ENCODE measurements around the gene DIP2A.

Gene DIP2A

DNA sequence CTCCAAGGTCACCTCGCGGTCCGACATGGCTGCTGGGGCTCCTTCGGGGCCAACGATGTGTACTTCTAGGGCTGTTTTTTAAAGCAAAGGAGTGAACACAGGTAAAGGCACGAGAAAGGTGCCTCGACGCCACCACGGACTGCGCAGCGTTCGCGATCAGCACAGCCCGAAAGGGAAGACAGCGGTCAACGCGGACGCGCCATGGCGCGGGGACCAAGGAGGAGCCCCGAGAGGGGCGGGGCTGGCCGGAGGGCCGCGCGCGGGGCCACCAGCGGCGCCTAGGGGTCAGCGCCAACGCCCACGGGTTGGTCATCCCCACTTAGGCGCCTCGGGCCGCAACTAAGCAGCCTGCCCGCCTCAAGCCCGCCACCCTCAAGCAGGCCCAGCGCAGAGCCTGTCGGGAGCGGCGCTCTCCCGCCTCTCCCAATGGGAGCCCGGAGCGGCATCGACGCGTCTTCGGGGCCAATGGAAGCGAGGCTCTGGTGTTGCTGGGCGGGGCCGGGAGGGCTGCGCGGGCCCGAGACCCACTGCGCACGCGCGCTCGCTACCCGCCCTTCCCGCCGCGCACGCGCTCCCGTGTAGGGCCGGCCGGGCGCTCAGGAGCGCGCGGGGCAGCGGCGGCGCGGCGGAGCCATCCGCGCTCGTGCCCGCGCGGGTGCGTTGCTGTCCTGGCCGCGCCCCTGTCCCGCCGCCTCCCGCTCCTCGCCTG is at the start of gene DIP2A:
TSS of gene DIP2A (plus strand) at position 577 of the 709 bp plus-strand sequence. CDS start 241 bp downstream, outside the sequence.
- DNase-seq = peak; percentile 86

DNA sequence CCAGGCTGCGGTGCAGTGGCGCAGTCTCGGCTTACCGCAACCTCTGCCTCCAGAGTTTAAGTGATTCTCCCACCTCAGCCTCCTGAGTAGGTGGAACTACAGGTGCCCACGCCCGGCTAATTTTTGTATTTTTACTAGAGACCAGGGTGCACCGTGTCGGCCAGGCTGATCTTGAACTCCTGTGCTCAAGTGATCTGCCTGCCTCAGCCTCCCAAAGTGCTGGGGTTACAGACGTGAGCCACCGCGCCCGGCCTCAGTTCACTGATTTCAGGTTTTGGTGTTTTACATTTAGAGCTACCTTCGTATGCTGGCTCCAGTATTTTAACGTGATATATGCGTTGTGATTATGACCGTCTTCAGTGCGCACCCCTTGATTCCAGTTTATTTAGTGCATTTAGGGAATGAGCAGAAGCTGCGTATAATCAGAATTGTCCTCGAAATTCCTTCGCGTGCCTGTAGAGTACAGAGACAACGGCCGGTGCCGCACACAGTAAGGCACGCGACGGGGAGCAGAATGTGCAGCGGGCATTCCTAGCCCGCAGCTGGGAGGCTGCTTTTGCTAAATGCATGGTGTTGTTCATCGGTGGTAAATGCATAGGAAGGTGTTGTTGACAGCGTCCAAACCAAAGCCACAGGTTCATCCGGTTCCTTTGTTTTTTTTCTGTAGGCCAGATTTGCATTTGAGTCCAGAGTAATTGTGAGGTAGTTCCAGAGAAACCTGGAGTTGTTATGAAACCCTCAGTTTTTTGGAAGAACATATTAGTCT is 48.9 kb upstream of the DIP2A start:
- no peak for DNase-seq

DNA sequence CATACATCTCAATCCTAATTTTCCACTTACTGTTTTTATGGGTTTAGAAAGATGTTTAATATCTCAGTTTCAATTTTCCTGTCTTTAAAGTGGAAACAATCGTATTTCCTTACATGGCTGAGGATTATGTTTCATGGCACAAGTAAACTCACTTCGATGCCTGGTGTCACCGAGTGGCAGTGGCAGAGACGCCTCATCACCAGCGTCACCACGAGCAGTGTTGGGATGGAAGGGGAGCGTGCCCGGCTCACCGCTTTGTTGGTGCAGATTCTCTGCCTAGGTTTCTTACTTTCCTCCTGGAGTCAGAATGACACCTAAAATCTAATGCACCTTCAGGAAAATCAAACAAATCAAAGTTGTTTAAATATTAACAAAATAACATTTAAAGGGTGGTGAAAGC is 48.2 kb upstream of the DIP2A start:
- DNase-seq = no peak

- DNase-seq = no peak
These were observed 47.5 kb upstream of the DIP2A start for GRCh38 chr21:46411236-46411635.

DNA sequence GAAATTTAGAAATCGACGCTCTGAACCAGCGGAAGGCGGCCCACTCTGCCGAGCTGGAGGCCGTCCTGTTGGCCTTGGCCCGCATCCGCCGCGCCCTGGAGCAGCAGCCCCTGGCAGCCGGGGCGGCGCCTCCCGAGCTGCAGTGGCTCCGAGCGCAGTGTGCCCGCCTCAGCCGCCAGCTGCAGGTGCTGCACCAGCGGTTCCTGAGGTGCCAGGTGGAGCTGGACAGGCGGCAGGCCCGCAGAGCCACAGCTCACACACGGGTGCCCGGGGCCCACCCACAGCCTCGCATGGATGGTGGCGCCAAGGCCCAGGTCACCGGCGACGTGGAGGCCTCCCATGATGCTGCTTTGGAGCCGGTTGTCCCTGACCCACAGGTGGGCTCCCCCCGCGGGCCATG is 47.0 kb upstream of the DIP2A start:
- DNase-seq = no peak

DNA sequence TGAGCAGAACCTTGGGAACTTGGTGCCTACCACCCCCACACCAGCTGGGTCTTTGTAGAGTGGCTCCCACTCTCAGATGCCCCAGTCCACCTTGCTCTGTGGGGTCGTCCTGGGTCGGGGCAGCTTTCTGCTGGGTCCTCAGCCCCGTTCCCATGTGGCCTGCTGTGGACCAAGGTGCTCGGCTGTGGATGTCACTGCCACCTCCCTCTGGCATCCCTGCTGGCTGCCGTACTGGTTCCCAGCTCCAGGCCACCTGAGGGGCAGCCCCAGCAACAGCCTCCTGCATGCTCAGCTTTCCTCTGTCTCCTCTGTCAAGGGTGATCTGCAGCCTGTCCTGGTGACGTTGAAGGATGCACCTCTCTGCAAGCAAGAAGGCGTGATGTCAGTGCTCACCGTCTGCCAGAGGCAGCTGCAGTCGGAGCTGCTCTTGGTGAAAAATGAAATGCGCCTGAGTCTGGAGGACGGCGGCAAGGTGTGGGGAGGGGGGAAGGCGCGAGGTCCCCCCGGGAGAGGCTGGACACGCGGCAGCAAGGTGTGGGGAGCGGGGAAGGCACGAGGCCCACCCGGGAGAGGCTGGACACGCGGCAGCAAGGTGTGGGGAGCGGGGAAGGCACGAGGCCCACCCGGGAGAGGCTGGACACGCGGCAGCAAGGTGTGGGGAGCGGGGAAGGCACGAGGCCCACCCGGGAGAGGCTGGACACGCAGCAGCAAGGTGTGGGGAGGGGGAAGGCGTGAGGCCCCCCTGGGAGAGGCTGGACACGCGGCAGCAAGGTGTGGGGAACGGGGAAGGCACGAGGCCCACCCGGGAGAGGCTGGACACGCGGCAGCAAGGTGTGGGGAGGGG is 45.9 kb upstream of the DIP2A start:
- DNase-seq = no peak

DNA sequence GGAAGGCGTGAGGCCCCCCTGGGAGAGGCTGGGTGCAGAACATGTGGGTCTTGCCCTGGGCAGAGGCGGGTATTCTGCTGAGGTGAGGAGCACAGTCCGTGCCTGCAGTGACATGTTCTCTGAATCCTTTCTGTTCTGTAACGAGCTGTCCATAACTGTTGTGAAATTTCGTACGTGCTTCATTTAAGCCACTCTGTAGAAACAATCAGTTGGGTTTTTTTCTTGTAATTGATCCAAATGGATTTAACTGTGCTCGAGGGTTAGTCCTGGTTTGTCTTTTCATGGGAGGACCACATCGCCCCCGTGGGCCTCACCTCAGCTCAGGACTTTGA is 45.4 kb upstream of the DIP2A start:
- DNase-seq = no peak

DNA sequence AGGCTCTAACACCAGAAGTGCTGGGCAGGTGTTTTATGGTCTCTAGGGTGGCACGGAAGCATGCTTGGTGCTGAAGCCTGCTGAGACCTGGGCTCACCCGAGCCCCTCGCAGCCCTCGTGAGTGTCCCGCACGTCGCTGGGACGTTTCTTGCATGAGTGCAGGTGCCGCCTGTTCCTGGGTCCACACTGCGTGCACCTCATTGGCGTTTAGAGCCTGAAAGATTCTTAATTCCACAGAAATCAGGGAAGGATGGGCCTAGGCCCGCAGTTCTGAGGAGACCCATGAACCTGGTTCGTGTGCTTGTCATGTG is 43.8 kb upstream of the DIP2A start:
- DNase-seq = no peak

DNA sequence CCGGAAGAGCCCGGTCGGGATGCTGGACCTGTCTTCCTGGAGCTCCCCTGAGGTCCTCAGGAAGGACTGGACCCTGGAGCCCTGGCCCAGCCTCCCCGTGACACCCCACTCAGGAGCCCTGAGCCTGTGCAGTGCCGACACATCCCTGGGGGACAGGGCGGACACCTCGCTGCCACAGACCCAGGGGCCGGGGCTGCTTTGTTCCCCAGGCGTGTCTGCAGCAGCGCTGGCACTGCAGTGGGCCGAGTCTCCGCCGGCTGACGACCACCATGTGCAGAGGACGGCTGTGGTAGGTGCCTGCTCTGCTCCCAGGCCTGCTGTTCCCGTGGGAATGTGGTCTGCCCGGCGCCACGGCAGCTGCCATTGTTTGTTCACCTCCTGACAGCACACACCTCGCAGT is 42.1 kb upstream of the DIP2A start:
- DNase-seq = no peak

DNA sequence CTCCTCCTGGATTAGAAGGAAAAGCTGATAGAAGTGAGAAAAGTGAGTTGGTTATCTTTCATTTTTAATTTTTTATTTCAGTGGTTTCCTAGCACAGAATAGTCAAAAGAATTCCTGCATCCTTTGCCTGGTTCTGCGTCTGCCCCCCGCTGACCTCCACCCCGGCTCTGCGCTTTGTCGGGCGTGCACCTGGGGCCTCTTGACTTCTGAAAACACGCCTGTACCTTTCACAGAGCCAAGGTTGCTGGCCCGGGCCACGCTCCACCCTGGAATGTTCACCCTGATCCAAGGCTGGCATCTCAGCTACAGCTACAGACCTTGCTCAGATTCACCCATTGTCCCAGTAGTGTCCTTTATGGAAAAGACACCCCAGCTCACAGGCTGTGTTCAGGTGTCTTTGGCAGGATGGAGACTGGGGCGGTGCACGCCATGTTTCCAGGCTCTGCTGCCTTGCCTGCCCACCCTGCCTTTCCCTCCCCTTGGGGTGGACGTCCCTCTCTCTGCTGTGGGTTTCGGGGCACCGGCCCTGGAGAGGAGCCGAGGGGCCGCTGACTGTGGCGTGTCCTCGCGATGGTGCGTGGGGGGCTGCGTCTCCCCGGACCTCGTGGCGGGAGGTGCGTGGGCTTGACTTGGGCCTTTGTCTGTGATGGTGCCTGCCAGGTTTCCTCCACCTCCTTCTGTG is 40.3 kb upstream of the DIP2A start:
- DNase-seq = no peak

GRCh38 chr21:46420241-46421190 is 38.2 kb upstream of the DIP2A start:
- no peak for DNase-seq

DNA sequence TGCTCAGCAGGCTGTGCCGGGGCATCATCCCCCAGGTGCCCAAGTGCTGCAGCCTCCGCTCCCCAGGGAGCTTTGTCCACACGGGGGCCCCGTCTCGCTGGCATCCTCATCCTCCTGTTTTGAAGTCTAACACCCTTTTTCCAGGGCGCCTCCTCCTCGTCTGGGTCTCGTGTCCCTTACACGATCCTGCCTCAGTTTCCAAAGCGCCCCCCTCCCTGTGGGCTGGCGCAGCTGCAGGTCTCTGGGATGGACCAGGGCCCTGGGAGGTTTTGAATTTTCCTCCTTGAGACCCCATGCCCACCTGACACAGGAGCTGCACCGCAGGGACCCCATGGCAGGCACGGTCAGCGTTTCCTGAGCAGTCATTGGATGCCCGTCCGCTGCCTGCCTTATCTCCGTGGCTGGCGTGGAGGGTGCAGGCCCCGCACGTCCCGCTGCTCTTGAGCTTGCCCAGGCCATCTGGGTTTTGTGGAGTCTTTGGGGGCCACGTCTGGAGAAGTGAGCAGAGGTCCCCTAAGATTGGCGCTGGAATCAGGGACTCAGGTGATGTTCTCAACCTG is 37.4 kb upstream of the DIP2A start:
- no peak for DNase-seq

DNA sequence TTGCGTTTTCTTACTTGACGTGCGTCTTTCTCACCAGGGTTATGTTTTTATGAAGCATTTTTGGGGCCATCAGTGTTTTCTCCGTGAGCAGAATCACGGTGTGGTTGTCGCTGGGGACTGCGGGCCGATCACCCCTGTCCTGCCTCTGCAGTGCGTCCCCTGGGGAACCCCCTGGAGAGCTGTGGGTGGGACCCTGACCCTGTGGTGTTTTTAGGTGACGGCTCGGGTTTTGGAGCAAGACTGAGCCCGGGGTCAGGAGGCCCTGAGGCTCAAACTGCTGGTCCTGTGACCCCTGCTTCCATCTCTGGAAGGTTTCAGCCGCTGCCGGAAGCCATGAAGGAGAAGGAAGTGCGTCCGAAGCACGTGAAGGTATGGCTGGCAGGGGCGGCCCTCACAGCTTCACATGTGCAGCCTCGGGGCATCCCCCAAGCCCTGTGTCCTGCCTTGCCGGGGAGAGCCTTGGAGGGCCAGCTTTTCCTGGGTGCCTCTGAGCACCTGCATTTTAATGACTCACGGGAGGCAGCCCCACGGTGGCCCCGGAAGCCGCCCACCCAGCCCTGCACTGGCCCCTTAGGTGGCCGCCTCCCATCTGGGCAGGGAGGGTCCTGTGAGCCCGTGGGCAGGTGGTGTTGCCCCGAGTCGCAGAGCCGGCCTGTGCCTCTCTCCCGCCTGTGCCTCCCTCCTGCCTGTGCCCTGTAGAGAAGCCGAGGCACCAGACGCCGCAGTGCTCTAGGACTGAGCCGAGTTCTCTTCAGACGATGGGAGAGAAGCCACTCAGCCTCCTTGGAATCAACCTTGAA is 36.7 kb upstream of the DIP2A start:
- no peak for DNase-seq

DNA sequence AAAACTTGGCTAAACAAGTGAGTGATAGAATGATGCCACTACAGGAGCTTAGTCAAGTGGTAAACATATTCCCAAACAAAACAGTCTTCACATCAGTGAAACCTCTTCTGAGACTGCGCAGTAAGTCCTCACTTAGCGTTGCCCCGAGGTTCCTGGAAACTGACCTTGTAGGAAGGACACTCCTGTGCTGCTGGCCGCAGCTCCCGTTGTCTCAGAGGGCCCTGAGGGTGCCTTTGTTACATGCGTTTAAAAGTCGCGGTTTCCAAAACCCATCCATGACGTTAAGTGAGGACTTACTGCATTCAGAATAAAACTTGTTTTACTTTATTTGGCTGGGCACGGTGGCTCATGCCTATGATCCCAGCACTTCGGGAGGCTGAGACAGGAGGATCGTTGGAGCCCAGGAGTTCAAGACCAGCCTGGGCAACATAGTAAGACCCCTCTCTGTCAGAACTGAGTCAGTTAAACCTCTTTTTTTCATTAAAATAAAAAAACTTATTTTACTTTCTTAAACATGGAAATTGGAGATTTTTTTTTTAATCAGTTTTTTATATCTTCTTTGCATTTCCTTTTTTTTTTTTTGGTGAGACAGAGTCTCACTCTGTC is 36.0 kb upstream of the DIP2A start:
- DNase-seq = no peak

DNA sequence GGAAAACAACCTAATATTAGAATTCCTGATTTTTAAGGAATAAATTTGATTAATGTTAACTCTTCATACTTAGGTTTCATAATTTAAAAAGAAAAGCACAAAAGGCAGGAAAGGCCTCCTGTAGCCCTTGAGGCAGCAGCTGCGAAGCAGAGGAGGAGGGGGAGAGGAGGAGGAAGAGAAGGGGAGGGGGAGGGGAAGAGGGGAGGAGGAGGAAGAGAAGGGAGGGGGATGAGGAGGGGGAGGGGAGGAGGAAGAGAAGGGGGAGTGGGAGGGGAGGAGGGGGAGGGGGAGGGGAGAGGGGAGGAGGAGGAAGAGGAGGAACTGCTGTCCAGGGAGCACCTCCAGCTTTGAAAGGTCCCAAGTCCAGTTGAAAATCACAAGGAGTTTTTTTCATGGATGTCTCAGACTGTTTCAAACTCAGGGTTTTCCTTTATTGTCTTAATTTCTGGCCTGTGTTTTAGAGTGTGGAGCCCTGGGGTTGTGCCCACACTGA is 35.1 kb upstream of the DIP2A start:
- no peak for DNase-seq

GRCh38 chr21:46424039-46424591 is 34.6 kb upstream of the DIP2A start:
- DNase-seq = no peak

GRCh38 chr21:46424621-46425020 is 34.1 kb upstream of the DIP2A start:
- DNase-seq = no peak

- DNase-seq = no peak
These were observed 33.6 kb upstream of the DIP2A start for GRCh38 chr21:46425041-46425440.

DNA sequence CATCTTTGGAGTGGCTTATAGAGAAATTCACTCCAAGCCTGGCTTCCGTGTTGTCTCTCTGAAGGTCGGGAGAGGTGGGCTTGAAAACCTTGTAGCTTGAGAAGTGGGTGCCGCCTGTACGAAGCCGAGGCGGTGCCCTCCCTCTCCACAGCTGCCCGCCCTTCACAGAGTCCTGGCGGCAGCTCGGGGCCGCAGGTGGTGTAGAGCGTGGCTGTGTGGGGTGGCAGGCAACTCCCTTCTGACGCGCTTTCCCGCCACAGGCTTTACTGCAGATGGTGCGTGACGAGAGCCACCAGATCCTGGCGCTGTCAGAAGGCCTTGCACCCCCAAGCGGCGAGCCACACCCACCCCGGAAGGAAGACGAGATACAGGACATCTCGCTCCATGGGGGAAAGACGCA is 33.1 kb upstream of the DIP2A start:
- DNase-seq = peak; percentile 73
